GM06990 (cell line): ENCODE data around the gene LRRC8E.
"Not testable (repeated sequence)": the region's sequence is repeated elsewhere in the genome, so short reads cannot be mapped to it uniquely, and the experiment has no call there.

Experiments used
- DNase-seq: peaks from one replicate; pipeline ENCODE4 v3.0.0-alpha.2; 2011; ENCODE audit not compliant: insufficient read length; ENCODE audit errors: extremely low read depth
- H3K27me3 ChIP-seq: replicated peaks from 2 replicates; pipeline ENCODE4 v1.6.0; 2011; ENCODE audit warnings: low read length; ENCODE audit not compliant: control insufficient read depth, insufficient read depth
- H3K36me3 ChIP-seq: 2 replicates; pipeline ENCODE4 v1.5.1; 2011; ENCODE audit warnings: low read length; ENCODE audit not compliant: control insufficient read depth, insufficient read depth
- H3K4me3 ChIP-seq: replicated peaks from 2 replicates; pipeline ENCODE4 v1.5.1; 2011; ENCODE audit warnings: low read depth, mild to moderate bottlenecking, control low read depth, low read length
- TF ChIP-seq, protein P1 (sequence below): IDR thresholded peaks from 2 replicates; pipeline ENCODE4 v1.5.1; 2011; ENCODE audit warnings: low read length, control low read depth, mild to moderate bottlenecking, inconsistent platforms; ENCODE audit not compliant: insufficient read depth, poor library complexity, severe bottlenecking

LRRC8E gene

DNA sequence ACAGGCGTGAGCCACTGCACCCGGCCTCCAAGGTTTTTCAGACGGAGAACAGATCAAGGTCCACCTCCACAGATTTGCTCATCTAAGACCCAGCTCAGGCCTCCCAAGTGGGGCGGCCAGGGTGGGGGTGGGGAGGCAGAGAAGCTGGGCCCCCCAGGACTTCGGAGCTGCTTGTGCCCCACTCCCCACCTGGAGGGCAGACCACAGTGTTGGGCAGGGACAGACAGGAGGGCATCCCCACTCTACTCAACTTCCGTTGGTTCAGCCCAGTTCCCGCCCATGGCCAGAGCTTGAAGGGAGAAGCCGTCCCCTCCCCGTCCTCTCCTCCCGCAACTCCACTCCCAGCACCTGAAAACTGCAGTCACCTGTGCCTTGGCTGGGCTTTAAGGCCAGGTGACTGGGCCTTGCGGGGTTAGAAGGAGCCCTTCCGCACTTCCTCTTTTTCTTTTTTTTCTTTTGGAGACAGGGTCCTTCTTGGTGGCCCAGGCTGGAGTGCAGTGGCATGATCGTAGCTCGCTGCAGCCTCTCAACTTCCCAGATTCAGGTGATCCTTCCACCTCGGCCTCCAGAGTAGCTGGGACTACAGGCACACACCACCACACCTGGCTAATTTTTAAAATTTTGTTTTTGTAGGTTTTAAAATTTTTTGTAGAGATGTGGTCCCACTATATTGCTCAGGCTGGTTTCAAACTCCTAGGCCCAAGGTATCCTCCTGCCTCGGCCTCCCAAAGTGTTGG, 734 bp upstream of the LRRC8E start:
- DNase-seq, result no peak
- H3K36me3 ChIP-seq, result no peaks in the 10 kb centered on the region
- H3K4me3 ChIP-seq, result no peak overlapping the region
- TF ChIP-seq, protein P1, sequence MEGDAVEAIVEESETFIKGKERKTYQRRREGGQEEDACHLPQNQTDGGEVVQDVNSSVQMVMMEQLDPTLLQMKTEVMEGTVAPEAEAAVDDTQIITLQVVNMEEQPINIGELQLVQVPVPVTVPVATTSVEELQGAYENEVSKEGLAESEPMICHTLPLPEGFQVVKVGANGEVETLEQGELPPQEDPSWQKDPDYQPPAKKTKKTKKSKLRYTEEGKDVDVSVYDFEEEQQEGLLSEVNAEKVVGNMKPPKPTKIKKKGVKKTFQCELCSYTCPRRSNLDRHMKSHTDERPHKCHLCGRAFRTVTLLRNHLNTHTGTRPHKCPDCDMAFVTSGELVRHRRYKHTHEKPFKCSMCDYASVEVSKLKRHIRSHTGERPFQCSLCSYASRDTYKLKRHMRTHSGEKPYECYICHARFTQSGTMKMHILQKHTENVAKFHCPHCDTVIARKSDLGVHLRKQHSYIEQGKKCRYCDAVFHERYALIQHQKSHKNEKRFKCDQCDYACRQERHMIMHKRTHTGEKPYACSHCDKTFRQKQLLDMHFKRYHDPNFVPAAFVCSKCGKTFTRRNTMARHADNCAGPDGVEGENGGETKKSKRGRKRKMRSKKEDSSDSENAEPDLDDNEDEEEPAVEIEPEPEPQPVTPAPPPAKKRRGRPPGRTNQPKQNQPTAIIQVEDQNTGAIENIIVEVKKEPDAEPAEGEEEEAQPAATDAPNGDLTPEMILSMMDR, result no peak
- no peaks in the 10 kb centered on the region for H3K27me3 ChIP-seq

DNA sequence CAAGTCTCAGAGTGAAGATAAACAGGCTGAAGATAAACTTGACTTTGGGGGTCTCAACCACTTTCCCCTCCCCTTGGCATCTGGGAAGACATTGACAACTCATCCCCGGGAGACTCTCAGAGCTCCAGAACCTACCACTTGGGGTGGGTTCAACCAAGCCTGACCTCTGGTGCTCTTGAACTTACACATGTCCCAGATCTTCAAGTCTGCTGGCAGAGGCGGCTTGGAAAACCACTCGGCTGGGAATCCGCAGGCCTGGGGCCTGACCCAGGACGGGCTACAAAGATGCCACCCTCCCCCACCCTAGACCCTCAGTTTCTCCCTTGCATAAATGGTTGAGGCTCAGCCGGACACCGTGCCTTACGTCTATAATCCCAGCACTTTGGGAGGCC, 512 bp downstream of the LRRC8E start:
- no peaks in the 10 kb centered on the region for H3K27me3 ChIP-seq
- H3K36me3 ChIP-seq, result no peaks in the 10 kb centered on the region
- DNase-seq, result no peak
- TF ChIP-seq, protein P1, result no peak
- H3K4me3 ChIP-seq, result no peak overlapping the region

DNA sequence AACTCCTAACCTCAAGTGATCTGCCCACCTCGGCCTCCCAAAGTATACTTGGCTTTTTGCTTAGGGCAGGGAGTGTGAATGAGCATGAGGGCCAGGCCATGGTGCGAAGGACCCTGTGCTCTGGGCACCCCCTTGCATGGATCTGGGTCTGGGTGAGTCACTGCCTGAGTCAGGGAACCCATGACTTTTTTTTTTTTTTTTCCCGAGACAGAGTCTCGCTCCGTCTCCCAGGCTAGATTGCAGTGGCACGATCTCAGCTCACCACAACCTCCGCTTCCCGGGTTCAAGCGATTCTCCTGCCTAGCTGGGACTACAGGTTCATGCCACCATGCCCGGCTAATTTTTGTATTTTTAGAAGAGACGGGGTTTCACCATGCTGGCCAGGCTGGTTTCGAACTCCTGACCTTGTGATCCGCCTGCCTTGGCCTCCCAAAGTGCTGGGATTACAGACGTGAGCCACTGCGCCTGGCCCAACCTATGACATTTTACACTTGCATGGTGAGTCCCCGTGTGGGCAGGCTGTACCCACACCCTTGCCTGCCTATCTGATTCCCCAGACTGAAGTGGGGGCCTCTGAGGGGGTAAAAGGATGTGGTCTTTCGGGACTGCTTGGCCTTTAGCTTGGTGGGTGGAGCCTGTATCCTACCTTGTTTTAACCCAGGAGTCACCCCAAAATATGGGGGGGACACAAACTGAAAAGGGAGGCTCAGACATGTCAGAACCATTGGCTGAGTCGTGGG, 5.2 kb downstream of the LRRC8E start:
- not testable (repeated sequence) for H3K27me3 ChIP-seq, H3K36me3 ChIP-seq

DNA sequence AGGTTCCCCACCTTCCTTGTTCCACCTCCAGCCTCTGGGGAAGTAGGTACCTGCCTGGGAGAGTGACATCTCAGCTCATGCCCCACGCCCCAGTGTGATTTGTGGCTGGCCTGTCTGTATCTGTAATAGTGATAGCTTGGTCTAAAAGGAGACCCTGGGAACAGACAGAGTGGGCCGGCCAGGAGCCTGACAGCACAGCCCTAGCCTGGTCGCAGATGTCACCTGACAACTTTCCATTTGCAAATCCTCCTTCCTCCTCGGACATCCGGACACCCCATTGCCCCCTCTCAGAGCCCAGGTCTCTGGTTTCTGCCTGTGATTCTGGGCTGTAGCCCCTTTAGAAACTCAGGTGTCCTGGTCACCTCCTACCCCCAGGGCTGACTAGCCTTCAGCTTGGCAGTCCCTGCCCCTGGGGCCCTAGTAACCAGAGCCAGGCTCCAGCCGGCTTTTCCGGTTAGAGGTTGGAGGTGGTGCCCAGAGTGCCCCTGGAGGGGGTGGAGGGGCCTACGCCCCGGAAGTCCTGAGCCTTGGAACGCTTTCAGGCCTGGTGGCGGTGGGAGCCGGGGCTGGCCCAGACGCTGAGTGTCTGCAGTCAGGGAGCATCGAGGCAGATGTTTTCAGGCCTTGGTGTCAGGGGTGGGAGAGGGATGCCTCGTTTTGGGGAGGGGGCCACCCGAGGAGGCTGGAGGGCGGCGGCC, 6.5 kb downstream of the LRRC8E start:
- H3K4me3 ChIP-seq, result no peak overlapping the region

More for the DNA sequence above, 5.2 kb downstream of the LRRC8E start:
- not testable (repeated sequence) for DNase-seq, H3K4me3 ChIP-seq

DNA sequence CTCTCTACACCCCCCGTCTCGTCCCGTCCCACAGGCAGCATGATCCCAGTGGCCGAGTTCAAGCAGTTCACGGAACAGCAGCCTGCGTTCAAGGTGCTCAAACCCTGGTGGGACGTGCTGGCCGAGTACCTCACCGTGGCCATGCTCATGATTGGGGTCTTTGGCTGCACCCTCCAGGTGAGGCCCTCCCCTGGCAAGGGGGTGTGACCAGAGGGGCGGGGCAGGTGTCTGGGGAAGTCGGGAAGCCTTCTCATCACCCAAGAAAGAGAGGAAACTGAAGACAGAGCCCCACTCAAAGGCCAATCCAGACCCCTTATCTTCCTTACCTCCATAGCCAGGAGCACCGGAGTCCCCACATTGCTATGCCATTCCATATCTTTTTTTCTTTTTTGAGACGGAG, 7.3 kb downstream of the LRRC8E start:
- TF ChIP-seq, protein P1, result no peak
- H3K4me3 ChIP-seq, result no peak overlapping the region
- no peaks in the 10 kb centered on the region for H3K27me3 ChIP-seq
- no peaks in the 10 kb centered on the region for H3K36me3 ChIP-seq
- no peak for DNase-seq

More for the DNA sequence above, 6.5 kb downstream of the LRRC8E start:
- TF ChIP-seq, protein P1, result no peak
- no peaks in the 10 kb centered on the region for H3K36me3 ChIP-seq
- no peaks in the 10 kb centered on the region for H3K27me3 ChIP-seq
- no peak for DNase-seq

DNA sequence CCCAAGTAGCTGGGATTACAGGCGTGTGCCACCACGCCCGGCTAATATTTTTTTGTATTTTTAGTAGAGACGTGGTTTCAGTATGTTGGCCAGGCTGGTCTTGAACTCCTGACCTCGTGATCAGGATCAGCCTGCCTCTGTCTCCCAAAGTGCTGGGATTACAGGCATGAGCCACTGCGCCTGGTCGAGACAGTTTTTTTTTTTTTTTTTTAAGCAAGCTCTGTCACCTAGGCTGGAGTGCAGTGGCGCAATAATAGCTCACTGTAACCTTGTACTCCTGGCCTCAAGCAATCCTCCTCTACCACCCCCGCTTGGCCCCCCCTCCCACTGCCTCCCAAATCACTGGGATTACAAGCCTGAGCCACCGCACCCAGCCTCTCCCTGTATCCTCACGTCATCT, 9.0 kb downstream of the LRRC8E start:
- H3K36me3 ChIP-seq, result no peaks in the 10 kb centered on the region
- no peak for DNase-seq
- H3K27me3 ChIP-seq, result no peaks in the 10 kb centered on the region
- TF ChIP-seq, protein P1, result no peak
- no peak overlapping the region for H3K4me3 ChIP-seq
